Right lobe of liver (tissue), 6 donors: ENCODE measurements around the gene TACC3. TPM values are rescaled to one million over a fixed set of nuclear protein-coding genes. Genes with fewer than 3 reads are reported as not detected.
A peak's percentile ranks its signal among the peaks of the same experiment; 100 is the strongest.

Experiments
- ATAC-seq, 4 donors: fragments of 200-7000 bp; cut with Tn5 transposase; one replicate each; pipeline ENCODE4 v1.9.1; 2020; ENCODE audit warnings: mild to moderate bottlenecking in 4 of 4, moderate library complexity in 4 of 4
- DNase-seq, 3 donors: peaks; one replicate each; pipeline ENCODE4 v3.0.0-alpha.2; 2020
- H3K27ac ChIP-seq, 3 donors: fragments of 200-600 bp; one replicate each; pipeline ENCODE4 v1.8.0; 2022
- H3K27me3 ChIP-seq, 2 donors: fragments of 200-600 bp; one replicate each; pipeline ENCODE4 v1.8.0; 2022
- H3K36me3 ChIP-seq, 4 donors: fragments of 200-600 bp; sonication (generic) in 1 of 4; one replicate each; pipeline versions ENCODE4 v1.5.1 to v1.8.0; 2017 to 2022; ENCODE audit warnings: control low read depth in 1 of 4
- H3K4me1 ChIP-seq, 4 donors: fragments of 200-600 bp; sonication (generic) in 1 of 4; one replicate each; pipeline versions ENCODE4 v1.5.1 to v1.8.0; 2017 to 2022; ENCODE audit warnings: control low read depth in 1 of 4
- H3K4me3 ChIP-seq, 3 donors: fragments of 200-600 bp; one replicate each; pipeline ENCODE4 v1.8.0; 2022
- H3K9me3 ChIP-seq, 4 donors: fragments of 200-600 bp; sonication (generic) in 1 of 4; one replicate each; pipeline versions ENCODE4 v1.5.1 to v1.8.0; 2017 to 2022; ENCODE audit warnings: control low read depth in 1 of 4
- POLR2A ChIP-seq: fragments of 450-650 bp; IDR thresholded peaks from one replicate; pipeline ENCODE4 v1.6.1; 2017; ENCODE audit warnings: antibody characterized with exemption, mild to moderate bottlenecking
- WGBS: methylation state at CpG from one replicate; pipeline ENCODE4 v1.1.6; 2018; ENCODE audit warnings: low coverage, low lambda C conversion rate; ENCODE audit not compliant: insufficient coverage; ENCODE audit errors: missing lambda C conversion rate; 5-methylcytosine and 5-hydroxymethylcytosine counted together
- intact Hi-C, 2 donors: fragments of 100-400 bp; cut with DNase I; formaldehyde crosslinking; loops; one replicate each; pipeline versions ENCODE4 v1.11.2 to v1.14.1; 2022
- total RNA-seq, 6 experiments: library from RNA; depleted of rRNA in 2 of 6; stranded (reverse); fragments of >200 nt in 2 of 6; fragmentation: NEBNext Ultra II Directional in 3 of 6; extraction: Animal tissue kit (Norgen Biotek cat#: 25700) in 3 of 6; gene quantifications; one replicate each; pipeline versions ENCODE4 v1.1.0 to v1.2.4, GENCODE V29; 2016 to 2023
- TF ChIP-seq, protein P1 (sequence below), 4 donors: fragments of 200-600 bp in 3 of 4; fragments of 450-650 bp in 1 of 4; IDR thresholded peaks; one replicate each; pipeline versions ENCODE4 v1.5.1 to v1.8.0; 2016 to 2022; ENCODE audit warnings: antibody characterized with exemption in 4 of 4, mild to moderate bottlenecking in 2 of 4
- donor health status: DM: no; HTN: yes; CAD: no.
- donor health status: DM: no; HTN: no; CAD: no.
- donor health status: DM: no; HTN: no; CAD: no.
- donor health status: DM: no; HTN: yes; CAD: no.
- donor health status: DM: no; HTN: yes; CAD: no.

The TACC3 gene
- total RNA-seq, 6 experiments from 2014 or later = 2.2 to 5.7 (median 4.8) TPM

DNA sequence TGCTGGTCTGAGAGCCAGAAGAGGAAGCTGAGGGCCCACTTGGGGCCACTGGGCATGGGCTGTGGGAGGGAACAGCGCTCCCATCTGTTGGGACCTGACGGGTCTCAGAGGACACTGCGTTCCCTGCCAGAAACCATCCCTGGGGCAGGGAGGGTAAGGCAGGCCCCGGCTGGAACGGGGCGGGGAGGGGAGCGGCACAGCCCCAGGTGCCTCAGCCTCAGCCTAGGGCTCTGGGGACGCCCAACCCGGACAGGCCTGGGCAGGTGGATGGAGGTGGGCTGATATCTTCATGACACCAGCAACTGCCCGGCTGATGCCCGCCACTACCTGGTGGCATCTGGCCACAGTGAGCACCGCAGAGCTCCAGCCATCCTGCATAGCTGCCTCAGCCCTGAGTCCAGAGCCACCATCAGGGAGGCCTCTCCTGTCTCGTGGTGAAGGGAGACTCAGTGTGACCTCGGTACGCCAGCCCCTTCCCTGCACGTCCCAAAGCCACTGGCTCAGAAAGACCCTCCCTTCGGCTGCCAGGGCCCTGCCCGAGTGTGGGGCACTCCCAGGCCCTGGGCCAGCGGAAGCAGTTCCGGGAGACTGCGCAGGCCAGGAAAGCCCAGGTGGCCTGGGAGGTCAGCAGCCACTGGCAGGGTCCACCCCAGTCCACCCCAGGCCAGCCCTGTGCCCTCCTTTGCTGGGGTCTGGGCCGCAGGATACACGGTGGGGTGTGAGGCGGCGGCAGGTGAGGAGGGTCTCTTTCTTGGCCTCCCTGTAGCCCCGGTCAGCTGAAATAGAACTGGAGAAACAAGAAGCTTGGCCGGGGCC, 37.2 kb downstream of the TACC3 start:
- H3K27ac ChIP-seq = no peak overlapping the region
- H3K27me3 ChIP-seq = no peaks in the 10 kb centered on the region
- H3K9me3 ChIP-seq = no peaks in the 10 kb centered on the region
- WGBS = 80% methylated on average over 1 of the region's 27 CpGs
- DNase-seq = no peak
- intact Hi-C loops = loop anchor here in 1 of 2 donors (10.0 kb wide), 1 partner anchor 136 kb away; no protein-coding TSS in a partner anchor
- no peaks in the 10 kb centered on the region for H3K36me3 ChIP-seq
- H3K4me1 ChIP-seq = peaks cover 0 to 5% (median 0%) of the 10 kb centered on the region in 4 donors
- H3K4me3 ChIP-seq = no peak overlapping the region
- TF ChIP-seq POLR2A = no peak
- TF ChIP-seq, protein P1, sequence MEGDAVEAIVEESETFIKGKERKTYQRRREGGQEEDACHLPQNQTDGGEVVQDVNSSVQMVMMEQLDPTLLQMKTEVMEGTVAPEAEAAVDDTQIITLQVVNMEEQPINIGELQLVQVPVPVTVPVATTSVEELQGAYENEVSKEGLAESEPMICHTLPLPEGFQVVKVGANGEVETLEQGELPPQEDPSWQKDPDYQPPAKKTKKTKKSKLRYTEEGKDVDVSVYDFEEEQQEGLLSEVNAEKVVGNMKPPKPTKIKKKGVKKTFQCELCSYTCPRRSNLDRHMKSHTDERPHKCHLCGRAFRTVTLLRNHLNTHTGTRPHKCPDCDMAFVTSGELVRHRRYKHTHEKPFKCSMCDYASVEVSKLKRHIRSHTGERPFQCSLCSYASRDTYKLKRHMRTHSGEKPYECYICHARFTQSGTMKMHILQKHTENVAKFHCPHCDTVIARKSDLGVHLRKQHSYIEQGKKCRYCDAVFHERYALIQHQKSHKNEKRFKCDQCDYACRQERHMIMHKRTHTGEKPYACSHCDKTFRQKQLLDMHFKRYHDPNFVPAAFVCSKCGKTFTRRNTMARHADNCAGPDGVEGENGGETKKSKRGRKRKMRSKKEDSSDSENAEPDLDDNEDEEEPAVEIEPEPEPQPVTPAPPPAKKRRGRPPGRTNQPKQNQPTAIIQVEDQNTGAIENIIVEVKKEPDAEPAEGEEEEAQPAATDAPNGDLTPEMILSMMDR (IDR thresholded peaks at IDR 0.05) = no peak
- no peak for ATAC-seq

GRCh38 chr4:1759170-1759817, 38.0 kb downstream of the TACC3 start:
- no peaks in the 10 kb centered on the region for H3K27me3 ChIP-seq
- ATAC-seq (peak in 1 of 4 donors; percentile 5), DNase-seq (no peak)
- H3K4me1 ChIP-seq = peaks cover 0 to 8% (median 2%) of the 10 kb centered on the region in 4 donors
- H3K9me3 ChIP-seq = no peaks in the 10 kb centered on the region
- intact Hi-C loops = loop anchor here in 1 of 2 donors (10.0 kb wide), 1 partner anchor 136 kb away; no protein-coding TSS in a partner anchor
- H3K27ac ChIP-seq = no peak overlapping the region
- WGBS = 52% methylated on average over 7 of the region's 19 CpGs
- no peak overlapping the region for H3K4me3 ChIP-seq
- TF ChIP-seq, protein P1 (IDR thresholded peaks at IDR 0.05) = no peak
- no peak for TF ChIP-seq POLR2A
- H3K36me3 ChIP-seq = no peaks in the 10 kb centered on the region

DNA sequence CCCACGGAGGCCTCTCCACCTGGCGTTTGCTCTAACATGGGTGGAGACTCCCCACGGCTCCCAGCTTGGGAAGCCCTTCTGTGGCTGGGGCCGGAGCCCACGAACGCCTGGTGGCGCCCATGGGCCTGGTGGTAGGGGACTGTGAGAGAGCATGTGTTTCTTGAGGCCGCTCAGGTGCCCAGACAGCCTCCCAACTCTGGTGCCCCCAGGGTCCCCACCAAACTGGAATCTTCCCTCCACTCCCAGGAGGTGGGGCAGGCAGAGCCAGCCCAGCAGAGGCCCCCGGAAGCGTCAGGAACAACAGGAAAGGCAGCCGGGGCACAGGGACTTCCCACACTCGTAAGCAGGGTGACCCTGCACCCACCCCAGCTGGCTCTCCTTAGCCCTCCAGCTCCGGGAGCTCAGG, 38.5 kb downstream of the TACC3 start:
- 67% methylated on average over 1 of the region's 13 CpGs for WGBS
- Histone ChIP-seq H3K27me3 (no peaks in the 10 kb centered on the region), H3K4me1 (peaks cover 0 to 8% (median 2%) of the 10 kb centered on the region in 4 donors), H3K36me3 (no peaks in the 10 kb centered on the region), H3K27ac (no peak overlapping the region), H3K4me3 (no peak overlapping the region), H3K9me3 (no peaks in the 10 kb centered on the region)
- TF ChIP-seq, protein P1 (IDR thresholded peaks at IDR 0.05) = no peak
- no peak for TF ChIP-seq POLR2A
- intact Hi-C loops = loop anchor here in 1 of 2 donors (10.0 kb wide), 1 partner anchor 135 kb away; no protein-coding TSS in a partner anchor
- DNase-seq (no peak), ATAC-seq (peak in 1 of 4 donors; percentile 6)

- ATAC-seq (no peak), DNase-seq (no peak)
- no peak for TF ChIP-seq POLR2A
- TF ChIP-seq, protein P1 (IDR thresholded peaks at IDR 0.05) = no peak
- H3K27me3 ChIP-seq = no peaks in the 10 kb centered on the region
- H3K36me3 ChIP-seq = no peaks in the 10 kb centered on the region
- no peak overlapping the region for H3K27ac ChIP-seq
- peaks cover 0 to 8% (median 2%) of the 10 kb centered on the region in 4 donors for H3K4me1 ChIP-seq
- WGBS = 40% methylated on average over 1 of the region's 25 CpGs
- no peak overlapping the region for H3K4me3 ChIP-seq
- intact Hi-C loops = no loop called here
- no peaks in the 10 kb centered on the region for H3K9me3 ChIP-seq
Observed at GRCh38 chr4:1760521-1761071, 39.3 kb downstream of the TACC3 start.
